ENCODE measurements around the gene TMEM238L. TPM values are rescaled to one million over a fixed set of nuclear protein-coding genes. Genes with fewer than 3 reads are reported as not detected.

Gene TMEM238L
- total RNA-seq, 1 donor from 2014 or later: not detected

DNA sequence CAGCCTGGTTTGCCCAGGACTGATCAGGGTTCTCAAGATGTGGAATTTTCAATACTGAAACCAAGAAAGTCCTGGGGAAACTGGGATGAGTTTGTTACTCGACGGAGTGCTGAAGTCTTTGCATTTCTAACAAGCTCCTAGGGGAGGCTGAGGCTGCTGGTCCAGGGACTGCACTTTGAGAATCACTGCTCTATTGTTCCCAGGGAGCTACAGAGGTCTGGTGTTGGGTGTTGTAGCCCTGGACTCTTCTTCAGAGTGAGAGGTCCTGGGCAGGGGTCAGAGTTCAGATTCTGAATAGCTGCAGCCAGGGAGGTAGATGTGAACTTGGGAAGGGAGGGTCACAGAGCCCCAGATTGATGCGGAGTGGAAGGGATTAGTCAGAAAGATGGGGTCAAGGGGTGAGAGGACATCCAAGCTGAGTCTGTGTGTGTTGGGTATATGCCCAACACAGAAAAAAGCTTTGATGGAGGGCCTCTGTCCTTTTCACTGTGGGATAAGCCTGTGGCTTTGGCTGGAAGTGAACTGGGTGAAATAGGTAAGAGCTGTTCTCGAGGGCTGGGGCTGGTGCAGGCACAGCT is 14.1 kb downstream of the TMEM238L start:
- H3K36me3 ChIP-seq (ENCODE audit: control insufficient read depth, insufficient read depth, low read length): no peaks in the 10 kb centered on the region
- no peak for DNase-seq (ENCODE audit: low read depth)
- TF ChIP-seq, protein P1, sequence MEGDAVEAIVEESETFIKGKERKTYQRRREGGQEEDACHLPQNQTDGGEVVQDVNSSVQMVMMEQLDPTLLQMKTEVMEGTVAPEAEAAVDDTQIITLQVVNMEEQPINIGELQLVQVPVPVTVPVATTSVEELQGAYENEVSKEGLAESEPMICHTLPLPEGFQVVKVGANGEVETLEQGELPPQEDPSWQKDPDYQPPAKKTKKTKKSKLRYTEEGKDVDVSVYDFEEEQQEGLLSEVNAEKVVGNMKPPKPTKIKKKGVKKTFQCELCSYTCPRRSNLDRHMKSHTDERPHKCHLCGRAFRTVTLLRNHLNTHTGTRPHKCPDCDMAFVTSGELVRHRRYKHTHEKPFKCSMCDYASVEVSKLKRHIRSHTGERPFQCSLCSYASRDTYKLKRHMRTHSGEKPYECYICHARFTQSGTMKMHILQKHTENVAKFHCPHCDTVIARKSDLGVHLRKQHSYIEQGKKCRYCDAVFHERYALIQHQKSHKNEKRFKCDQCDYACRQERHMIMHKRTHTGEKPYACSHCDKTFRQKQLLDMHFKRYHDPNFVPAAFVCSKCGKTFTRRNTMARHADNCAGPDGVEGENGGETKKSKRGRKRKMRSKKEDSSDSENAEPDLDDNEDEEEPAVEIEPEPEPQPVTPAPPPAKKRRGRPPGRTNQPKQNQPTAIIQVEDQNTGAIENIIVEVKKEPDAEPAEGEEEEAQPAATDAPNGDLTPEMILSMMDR (IDR thresholded peaks at IDR 0.05; ENCODE audit: insufficient read depth, low read length, poor library complexity, severe bottlenecking): no peak
- H3K27me3 ChIP-seq (ENCODE audit: control insufficient read depth, insufficient read depth, low read length): no peaks in the 10 kb centered on the region
- H3K4me3 ChIP-seq (ENCODE audit: low read depth, low read length): no peak overlapping the region

DNA sequence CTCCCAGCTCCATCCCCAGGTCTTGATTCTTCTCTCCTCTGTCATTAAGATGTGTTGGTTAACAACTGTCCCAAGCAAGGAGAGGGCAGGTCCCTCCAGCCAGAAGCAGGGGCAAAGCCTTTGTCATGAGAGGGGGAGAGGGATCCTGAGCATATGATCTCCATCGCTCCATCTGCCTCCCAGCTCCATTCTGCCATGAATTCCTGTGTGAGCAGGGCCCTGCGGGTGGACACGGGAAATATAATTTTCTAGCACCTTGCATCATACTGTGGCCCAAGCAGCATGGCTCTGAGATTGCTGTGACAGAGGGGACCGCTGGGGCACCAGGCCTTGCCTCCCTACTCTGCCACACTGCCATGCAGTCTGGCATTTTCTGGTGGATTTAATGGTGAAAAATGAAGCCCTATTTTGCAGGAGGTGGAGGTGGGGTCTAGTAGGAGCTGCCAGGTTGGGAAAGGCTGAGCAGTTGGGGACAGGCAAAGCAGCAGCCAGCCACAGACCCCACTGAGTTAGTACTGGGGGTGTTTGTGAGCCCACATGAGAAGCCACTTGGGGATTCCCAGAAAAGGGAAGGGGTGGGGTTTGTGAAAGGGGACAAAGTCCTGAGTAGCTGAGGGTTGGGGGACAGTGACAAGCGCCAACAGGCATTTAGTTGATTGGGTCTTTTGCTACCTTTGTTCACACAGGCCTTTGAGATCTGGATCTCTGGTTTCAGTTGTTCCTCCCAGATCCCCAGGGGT is 16.4 kb downstream of the TMEM238L start:
- Histone ChIP-seq H3K27me3 (ENCODE audit: control insufficient read depth, insufficient read depth, low read length) (no peaks in the 10 kb centered on the region), H3K4me3 (ENCODE audit: low read depth, low read length) (no peak overlapping the region), H3K36me3 (ENCODE audit: control insufficient read depth, insufficient read depth, low read length) (no peaks in the 10 kb centered on the region)
- DNase-seq (ENCODE audit: low read depth): no peak
- TF ChIP-seq, protein P1 (IDR thresholded peaks at IDR 0.05; ENCODE audit: insufficient read depth, low read length, poor library complexity, severe bottlenecking): no peak

DNA sequence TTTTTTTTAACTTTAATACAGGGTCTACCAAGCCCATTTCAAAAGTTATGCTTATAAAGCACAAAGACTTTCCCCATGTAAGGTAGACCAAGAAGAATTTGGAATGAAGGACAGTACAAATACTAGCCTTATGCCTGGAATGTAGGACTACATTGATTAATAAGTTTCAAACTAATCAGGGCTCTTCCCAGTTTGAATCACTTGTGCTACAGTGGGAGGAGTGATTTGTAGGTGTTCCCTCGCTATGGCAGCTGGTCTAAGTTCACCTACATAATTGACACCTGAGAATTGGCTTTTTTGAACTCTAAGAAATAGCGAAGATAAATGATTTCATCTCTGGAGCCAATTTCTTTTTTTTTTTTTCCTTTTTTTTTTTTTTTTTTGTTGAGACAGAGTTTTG is 18.6 kb downstream of the TMEM238L start:
- Histone ChIP-seq H3K4me3 (ENCODE audit: low read depth, low read length) (no peak overlapping the region), H3K27me3 (ENCODE audit: control insufficient read depth, insufficient read depth, low read length) (no peaks in the 10 kb centered on the region), H3K36me3 (ENCODE audit: control insufficient read depth, insufficient read depth, low read length) (no peaks in the 10 kb centered on the region)
- TF ChIP-seq, protein P1 (IDR thresholded peaks at IDR 0.05; ENCODE audit: insufficient read depth, low read length, poor library complexity, severe bottlenecking): no peak
- DNase-seq (ENCODE audit: low read depth): no peak

DNA sequence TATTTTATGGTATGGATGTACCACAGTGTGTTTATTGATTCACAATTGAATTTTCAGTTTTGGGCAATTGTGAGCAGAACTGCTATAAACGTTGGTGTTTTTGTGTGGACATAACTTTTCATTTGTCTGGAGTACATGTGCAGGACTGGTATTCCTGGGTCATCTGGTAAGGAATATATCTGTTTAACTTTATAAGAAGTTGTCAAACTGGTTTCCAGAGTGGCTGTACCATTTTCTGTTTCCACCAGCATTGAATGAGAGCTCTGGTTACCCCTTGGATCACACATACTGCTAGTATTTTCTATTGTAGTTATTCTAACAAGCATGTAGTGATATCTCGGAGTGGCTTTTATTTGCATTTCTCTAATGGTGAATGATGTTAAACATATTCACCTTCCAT is 24.3 kb downstream of the TMEM238L start:
- TF ChIP-seq, protein P1 (IDR thresholded peaks at IDR 0.05; ENCODE audit: insufficient read depth, low read length, poor library complexity, severe bottlenecking): no peak
- H3K36me3 ChIP-seq (ENCODE audit: control insufficient read depth, insufficient read depth, low read length): no peaks in the 10 kb centered on the region
- H3K27me3 ChIP-seq (ENCODE audit: control insufficient read depth, insufficient read depth, low read length): no peaks in the 10 kb centered on the region
- no peak for DNase-seq (ENCODE audit: low read depth)
- no peak overlapping the region for H3K4me3 ChIP-seq (ENCODE audit: low read depth, low read length)

DNA sequence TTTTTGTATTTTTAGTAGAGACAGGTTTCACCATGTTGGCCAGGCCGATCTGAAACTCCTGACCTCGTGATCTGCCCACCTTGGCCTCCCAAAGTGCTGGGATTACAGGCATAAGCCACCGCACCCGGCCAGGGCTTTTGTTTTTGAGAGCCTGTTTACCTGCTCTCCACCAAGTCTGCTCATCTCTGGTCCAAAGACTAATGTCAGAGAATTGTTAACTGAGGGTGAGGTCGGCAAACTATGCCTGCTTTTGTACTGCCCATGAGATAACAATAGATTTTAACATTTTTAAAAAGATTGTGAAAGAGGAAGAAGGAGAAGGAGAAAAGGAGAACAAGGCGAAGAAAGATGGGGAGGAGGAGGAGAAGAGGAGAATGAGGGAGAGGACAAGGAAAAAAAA is 26.0 kb downstream of the TMEM238L start:
- Histone ChIP-seq H3K36me3 (ENCODE audit: control insufficient read depth, insufficient read depth, low read length) (no peaks in the 10 kb centered on the region), H3K4me3 (ENCODE audit: low read depth, low read length) (no peak overlapping the region), H3K27me3 (ENCODE audit: control insufficient read depth, insufficient read depth, low read length) (no peaks in the 10 kb centered on the region)
- no peak for DNase-seq (ENCODE audit: low read depth)
- TF ChIP-seq, protein P1 (IDR thresholded peaks at IDR 0.05; ENCODE audit: insufficient read depth, low read length, poor library complexity, severe bottlenecking): no peak

Measured in kidney epithelial cell (primary cell).